Activated CD8-positive, alpha-beta memory T cell treated with anti-CD3 and anti-CD28 coated beads, Interleukin-2, amount 50 U/mL, for 48 hours (primary cell): Measurements from ENCODE around the gene KCNIP3.
"Not testable (repeated sequence)": the region's sequence is repeated elsewhere in the genome, so short reads cannot be mapped to it uniquely, and the experiment has no call there.

Source experiments
- DNase-seq: peaks from one replicate; pipeline ENCODE4 v3.0.0-alpha.2; 2020

Gene KCNIP3

GRCh38 chr2:95433373-95433772 lies 136.2 kb downstream of the KCNIP3 start:
- DNase-seq, result not testable (repeated sequence)

GRCh38 chr2:95433973-95434372 lies 136.8 kb downstream of the KCNIP3 start:
- DNase-seq, result not testable (repeated sequence)

- not testable (repeated sequence) for DNase-seq
Measured at GRCh38 chr2:95434507-95435076, 137.4 kb downstream of the KCNIP3 start.

- not testable (repeated sequence) for DNase-seq
Measured at GRCh38 chr2:95435162-95435871, 138.2 kb downstream of the KCNIP3 start.
